TTC549 (cell line): ENCODE data around the gene CAPN15.
"Not testable (repeated sequence)": the region's sequence is repeated elsewhere in the genome, so short reads cannot be mapped to it uniquely, and the experiment has no call there.

Experiments used
- FAIRE-seq: peaks from 2 replicates; lab custom pipeline; 2012; peaks lifted over from hg19 to GRCh38; lab: Jason Lieb, UNC

The CAPN15 gene

DNA sequence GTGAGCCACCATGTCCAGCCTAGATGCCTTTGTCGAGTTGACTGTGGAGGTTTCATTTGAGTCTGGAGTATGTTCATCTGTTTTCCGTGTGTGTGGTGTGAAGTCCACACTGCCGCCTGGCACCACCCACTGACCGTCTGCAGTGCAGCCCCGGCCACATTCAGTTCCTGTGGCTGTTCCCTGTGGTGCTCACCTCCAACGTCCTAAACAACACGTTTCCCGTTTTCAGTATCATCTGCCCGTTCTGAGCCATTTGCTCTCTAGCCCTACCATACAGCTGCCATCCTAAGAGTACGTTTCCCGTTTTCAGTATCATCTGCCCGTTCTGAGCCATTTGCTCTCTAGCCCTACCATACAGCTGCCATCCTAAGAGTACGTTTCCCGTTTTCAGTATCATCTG is 20.0 kb upstream of the CAPN15 start:
- not testable (repeated sequence) for FAIRE-seq

DNA sequence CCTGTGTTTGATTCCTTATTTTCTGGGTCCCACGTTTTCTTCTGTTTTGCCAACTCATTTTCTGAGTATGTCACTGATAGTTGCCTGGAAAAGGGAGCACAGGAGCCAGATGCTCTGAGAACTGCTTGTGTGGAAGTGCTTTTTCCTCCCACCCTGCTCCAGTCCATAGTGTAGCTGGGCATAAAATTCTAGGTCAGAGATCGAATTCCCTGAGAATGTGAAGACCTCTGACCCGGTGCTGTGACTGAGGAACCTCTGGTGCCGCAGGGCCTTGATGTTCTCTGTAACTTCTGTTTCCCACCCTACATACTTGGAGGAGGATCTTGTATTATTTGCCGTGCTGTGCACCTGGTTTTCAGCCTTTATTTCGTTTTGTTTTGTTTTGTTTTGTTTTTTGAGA is 19.5 kb upstream of the CAPN15 start:
- no peak for FAIRE-seq

DNA sequence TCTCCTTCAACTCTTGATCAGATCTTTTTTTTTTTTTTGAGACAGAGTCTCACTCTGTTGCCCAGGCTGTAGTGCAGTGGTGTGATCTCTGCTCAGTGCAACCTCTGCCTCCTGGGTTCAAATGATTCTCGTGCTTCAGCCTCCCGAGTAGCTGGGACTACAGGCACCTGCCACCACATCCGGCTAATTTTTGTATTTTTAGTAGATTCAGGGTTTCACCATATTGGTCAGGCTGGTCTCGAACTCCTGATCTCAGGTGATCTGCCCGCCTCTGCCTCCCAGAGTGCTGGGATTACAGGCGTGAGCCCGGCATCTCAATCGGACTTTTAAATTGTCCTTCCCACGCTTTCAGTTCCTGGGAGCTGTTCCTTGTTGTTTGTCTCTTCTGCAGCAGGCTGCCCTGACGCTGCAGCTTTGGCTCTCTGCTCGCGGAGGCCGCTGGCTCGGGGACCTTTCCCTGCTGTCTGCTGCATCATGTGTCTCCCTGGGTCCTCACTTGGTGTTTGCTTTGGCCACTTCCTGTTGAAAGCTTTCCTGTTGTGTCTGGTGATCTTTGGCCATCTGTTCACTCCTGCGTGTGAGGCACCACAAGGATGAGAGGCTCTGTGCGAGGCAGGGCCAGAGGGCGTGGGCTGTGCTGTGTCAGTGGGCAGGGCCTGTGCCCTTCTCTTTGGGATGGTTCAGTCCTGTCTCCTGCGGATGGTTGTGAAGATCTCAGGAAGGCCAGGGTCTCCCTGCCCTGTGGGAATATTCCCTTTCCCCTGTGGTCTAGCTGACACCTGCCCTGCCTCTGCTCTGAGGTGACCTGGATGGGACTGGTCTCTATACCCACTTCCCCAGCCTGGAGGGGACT is 18.4 kb upstream of the CAPN15 start:
- FAIRE-seq = no peak

DNA sequence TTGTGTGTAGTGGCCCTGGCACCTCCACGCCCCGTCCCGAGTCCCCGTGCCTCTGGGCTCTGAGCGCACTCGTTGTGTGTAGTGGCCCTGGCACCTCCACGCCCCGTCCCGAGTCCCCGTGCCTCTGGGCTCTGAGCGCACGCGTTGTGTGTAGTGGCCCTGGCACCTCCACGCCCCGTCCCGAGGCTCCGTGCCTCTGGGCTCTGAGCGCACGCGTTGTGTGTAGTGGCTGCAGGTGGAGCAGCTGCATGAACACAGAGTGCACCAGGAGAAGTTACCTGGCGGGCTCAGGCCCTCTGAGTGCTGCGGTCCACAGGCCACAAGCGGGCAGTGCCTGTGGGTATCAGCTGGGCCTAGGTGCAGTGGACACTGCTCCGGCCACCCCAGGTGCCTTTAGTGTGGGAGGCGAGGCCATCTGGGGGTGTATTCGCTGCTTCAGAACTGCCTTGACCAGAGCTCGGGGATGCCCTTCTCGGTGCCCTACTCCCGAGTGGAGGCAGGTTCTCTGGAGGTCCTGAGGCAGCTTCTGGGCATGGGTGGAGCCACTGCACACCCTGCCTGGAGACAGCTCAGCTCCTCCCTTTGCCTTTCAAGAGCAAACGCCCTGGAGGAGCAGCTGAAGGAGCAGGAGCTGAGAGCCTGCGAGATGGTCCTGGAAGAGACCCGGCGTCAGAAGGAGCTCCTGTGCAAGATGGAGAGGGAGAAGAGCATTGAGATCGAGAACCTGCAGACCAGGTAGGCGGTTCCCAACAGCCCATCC is 17.3 kb upstream of the CAPN15 start:
- no peak for FAIRE-seq

DNA sequence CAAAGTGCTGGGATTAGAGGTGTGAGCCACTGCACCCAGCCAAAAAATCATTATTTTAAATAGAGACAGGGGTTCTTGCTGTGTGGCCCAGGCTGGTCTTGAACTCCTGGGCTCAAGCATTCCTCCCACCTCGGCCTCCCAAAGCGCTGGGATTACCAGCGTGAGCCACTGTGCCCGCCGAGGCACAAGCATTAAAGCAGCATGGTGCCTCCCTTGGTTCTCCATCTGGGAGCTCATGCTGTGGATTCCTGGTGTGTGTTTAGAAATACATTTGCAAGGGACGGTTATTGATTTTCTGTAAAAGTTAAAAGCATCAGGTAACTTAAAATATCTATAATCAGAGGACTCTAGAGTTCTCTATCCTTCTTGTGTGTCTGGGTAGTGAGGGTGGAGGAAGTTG is 14.7 kb upstream of the CAPN15 start:
- FAIRE-seq = no peak

DNA sequence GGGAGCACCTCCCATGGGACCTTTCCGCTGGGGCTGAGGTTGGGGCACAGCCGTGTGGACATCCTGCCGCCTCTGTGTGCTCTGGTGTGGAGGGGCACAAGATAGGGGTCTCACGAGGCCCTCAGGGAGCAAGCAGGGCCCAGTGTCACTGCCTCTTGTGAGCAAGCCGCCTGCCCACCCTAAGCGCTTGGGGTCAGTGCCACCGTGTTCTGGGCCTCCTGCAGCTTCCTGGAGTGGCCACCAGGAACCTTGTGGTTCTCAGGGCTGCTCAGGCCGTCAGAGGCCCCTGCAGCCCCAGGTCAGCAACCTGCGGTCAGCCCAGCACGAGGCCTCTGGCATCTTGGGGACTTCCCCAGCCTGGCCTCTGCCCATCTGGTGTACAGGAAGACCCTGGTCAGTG is 13.6 kb upstream of the CAPN15 start:
- FAIRE-seq = no peak

DNA sequence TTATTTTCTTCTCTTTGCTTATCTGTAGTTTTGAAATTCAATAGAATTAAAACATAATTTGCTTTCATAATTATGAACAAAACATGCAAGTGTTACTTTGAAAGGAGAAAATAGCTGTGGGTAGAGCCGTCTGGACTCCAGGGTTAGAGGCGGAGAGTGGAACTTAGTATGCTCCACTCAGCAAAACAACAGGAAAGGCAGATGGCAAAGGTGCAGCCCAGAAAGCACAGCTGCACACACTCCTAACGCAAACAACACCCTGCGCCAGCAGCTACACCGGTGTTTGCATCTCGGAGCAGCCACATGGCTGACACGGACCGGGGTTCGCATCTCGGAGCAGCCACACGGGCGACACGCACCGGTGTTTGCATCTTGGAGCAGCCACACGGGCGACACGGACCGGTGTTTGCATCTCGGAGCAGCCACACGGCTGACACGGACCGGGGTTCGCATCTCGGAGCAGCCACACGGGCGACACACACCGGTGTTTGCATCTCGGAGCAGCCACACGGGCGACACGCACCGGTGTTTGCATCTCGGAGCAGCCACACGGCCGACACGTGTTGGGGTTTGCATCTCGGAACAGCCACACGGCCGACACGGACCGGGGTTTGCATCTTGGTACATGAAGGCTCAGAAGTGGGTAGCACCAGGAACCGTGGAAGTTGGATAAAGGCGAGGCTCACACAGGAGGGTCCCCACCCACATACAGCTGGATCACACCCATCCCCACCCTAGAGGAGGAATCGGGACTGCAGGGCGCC is 12.2 kb upstream of the CAPN15 start:
- FAIRE-seq = no peak

DNA sequence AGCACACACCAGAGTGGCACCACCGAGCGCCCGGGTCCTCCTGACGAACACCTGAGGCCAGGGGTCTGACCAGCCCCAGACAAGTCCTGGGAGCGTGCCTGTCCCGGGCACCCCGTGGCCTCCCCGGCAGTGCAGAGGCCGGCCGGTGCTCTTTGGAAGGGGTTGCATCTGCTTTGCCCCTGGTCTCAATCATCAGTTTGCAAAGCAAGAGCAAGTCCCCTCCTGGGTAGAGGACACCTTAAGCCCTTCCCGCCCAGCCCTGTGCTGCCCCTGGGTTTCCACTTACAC is 11.6 kb upstream of the CAPN15 start:
- no peak for FAIRE-seq

DNA sequence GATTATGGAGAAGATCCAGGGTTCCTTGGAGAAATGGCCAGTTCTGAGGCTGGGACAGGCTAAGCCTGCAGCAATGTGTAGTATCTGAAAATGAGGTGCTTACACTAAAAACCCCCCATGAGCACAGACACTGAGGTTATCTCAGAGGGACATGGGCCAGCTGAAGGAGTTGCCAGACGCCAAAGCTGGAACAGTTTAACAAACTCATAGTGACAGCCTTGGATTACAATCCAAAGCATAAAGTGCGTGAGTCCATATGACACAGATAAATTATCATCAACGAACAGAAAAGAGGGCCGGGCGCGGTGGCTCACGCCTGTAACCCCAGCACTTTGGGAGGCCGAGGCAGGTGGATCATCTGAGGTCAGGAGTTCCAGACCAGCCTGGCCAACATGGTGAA is 11.2 kb upstream of the CAPN15 start:
- no peak for FAIRE-seq

DNA sequence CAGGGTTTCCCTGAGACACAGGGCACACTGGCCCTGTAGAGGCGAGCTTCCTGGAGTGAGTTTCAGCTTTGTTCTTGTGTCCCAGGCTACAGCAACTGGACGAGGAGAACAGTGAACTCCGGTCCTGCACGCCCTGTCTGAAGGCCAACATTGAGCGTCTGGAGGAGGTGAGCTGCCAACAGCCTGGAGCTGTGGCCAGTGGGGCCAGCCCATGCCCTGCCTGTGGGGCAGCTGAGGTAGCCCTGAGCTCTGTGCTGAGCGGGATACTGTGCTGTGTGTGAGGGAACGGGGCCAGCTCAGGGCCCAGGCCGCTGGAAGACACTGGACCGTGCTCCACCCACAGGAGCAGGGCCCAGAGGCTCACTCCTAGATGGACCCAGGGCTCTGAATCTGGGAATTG is 8.7 kb upstream of the CAPN15 start:
- FAIRE-seq = no peak

DNA sequence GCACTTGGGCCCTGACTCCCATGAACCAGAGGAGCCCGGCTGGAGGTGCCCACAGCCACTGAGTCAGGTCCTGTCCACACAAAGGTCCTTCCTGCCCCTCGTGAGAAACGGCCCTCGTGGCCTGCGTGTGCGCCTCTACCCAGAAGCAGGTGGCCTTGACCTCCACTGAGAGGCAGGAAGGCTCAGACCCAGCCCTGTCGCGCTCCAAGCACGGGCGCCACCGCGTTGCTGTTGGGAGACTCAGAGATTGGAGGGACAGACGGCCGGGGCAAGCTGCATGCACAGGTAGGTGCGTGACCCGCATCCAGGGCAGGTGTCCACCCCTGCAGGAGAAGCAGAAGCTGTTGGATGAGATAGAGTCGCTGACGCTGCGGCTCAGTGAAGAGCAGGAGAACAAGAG is 8.1 kb upstream of the CAPN15 start:
- no peak for FAIRE-seq

DNA sequence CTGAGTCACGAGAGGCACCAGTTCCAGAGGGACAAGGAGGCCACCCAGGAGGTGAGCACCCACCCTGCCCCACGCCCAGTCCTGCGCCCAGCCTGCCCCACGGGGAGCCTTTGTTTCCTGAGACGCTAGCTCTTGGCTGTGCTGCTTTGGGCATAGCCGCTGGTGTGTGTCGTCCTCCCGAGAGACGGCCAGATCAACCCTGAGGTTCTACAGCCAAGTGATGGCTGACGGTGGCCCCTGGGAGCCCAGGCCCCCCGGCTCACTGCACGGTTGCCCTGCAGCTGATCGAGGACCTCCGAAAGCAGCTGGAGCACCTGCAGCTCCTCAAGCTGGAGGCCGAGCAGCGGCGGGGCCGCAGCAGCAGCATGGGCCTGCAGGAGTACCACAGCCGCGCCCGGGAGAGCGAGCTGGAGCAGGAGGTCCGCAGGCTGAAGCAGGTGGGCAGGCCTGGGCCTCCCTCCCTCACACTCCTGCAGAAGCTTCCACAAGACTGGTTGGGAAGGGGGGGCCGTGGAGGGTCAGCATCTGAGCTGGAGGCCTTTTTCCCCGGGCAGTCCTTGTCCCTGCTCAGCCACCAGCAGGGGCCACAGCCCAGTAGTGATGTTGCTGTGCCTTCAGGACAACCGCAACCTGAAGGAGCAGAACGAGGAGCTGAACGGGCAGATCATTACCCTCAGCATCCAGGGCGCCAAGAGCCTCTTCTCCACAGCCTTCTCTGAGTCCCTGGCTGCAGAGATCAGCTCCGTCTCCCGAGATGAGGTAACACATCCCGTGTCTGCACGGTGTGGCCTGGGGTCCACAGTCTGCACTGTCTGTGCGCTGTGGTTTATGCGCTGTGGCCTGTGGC is 7.4 kb upstream of the CAPN15 start:
- FAIRE-seq = no peak

DNA sequence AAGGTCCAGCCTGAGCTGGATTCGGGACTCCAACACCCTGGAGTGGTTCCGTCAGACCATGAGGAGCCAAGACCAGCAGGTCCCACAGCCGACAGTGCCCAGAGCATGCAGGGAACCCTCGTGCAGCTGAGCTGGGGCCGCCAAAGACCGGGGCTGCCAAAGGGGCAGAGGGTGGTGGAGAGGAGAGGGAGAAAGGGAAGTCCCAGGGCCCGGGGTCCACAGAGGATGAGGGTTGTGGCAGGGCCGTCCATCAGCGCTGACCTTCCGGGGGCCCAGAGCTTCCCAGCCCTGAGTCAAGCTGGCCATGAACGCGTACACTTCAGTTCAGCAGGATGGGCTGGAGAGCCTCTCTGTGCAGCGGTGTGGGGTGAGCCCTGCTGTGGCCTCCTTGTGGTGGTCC is 6.7 kb upstream of the CAPN15 start:
- no peak for FAIRE-seq

DNA sequence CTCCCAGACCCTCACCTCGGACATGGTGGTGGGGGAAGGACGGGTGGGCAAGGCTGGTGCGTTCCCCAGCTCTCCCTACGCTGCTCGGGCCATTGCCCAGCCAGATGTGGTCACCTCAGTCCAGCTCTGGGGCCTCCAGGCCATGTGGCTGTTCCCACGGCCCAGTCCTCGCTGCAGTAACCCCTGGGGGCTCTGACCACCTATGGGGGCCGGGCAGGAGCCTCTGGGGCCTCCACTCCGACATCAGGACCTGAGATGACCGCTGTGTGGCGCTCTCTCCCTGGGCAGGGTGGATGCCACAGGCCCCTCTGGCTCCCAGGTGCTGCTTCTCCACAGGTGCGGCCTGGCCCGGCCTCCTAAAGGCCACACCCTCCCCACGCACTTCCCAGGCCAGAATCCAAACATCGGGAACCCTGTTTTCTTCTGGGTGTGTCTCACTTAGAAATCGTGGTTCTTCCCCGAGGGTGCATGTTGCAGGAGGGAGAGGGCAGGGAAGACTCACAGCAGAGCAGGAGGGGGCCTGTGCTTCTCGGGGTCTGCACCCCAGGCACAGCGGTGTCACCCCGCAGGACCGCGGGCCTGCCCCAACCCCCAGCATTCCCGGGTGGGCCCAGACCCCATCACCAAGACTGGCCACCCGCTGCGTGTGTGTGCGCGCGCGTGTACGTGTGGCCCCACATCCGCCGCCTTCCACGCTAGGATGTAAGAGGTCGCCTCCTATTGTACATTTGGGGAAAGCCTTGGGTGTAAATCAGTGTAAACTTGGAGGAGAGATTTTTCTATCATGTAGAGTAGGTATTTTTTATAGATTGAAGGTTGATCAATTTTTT is 5.9 kb upstream of the CAPN15 start:
- FAIRE-seq = no peak

DNA sequence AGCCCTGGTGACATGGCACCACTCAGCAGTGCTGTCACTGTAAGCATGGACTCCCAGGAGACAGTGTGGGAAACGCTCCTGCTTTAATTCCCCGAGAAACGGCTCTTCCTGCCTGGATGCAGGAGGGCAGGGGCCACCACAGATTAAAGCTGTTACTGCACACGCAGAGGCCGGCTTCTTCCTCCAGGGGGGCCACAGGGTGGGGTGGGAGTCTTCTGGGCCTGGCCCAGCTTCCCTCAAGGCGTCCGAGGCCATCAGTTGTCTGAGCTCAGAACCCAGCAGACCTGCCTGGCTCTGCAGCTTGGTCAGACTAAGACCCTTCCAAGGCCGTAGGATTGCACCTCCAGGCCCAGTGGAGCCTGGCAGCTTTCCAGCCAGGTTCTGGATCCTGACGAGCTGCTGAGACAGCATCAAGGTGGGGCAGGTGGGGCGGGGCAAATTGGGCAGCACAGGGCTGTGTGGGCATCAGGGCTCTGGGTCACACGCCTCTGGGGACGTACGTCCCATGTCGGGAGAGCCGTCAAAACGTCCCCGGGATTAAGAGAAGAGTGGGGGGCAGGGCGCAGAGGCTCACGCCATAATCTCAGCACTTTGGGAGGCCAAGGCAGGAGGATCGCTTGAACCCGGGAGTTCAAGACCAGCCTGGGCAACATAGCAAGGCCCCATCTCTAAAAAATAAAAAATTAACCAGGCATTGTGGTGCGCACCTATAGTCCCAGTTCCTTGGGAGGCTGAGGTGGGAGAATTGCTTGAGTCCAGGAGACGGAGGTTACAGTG is 5.0 kb upstream of the CAPN15 start:
- no peak for FAIRE-seq

DNA sequence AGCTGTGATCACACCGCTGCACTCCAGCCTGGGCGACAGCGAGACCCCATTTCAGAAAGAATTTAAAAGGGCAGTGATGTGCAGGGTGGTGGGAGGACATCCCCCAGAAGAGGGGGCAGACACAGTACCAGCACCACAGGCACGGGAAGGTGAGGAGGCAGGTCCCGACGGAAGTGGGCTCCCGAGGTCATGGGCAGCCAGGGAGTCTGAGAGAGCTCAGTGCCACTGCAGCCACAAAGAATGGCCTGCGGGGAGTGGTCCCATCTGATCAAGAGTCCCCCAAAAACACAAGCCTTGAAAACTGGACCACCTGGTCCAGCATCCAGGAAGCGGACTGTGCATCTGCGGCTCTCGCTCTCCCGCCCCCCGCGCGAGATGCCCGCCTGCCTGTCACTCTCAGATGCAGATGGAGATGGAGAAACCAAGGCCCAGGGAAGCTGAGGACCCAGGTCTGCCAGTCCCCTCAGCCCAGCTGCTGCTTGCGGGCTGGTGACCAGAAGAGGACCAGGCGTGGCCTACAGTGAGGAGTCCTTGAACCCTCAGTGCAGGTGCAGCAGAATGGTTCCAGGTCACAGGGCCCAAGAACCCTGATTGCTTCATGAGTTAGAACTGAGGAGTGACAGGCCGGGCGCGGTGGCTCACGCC is 4.3 kb upstream of the CAPN15 start:
- no peak for FAIRE-seq

DNA sequence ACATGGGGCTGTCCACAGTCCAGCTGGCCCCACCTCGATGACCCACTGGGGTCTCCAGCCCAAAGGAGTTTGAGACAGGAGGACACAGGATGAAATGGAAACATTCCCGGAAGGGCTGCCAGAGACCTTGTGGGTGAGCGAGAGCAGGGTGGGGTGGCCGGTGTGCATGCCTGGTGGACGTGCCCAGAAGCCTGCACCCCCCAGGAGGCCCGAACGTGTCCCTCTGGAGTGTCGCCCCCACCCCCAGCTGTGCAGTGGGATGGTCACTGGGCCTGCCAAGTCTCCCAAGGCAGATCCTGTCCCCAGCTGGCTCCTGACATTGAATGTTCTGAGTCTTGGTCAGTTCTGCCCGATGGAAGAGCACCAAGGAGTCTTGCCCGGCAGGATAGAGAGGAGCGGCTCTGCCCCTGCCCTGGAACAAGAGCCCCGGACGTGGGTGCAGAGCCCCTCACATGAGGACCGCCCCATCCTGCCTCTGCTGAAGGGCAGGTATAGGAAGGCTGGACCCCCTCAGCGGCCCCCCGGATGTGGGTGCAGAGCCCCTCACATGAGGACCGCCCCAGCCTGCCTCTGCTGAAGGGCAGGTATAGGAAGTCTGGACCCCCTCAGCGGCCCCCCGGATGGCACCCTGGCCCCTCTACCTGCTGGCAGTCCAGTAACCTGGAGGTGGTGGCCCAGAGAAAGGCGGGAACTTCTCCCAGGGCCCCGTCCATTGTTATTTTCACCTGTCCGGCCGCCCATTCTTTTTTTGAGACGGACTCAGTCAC is 3.1 kb upstream of the CAPN15 start:
- FAIRE-seq = no peak

DNA sequence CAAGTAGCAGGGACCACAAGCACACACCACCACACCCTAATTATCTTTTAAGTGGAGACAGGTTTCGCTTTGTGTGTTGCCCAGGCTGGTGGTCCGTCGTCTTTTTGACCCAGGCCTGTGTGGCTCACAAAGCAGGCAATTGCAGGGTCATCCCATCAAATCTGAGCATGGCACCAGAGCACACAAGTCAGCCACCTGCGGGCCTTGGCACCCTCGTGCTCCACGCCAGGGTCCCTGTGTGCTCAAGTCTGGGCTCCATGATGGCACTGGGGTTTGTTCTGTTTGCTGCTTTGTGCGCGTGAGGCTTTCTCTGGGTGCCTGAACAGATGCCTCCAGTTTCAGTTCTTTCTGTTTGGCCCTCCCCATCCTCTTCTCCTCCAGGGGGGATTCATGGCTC is 2.4 kb upstream of the CAPN15 start:
- FAIRE-seq = no peak

DNA sequence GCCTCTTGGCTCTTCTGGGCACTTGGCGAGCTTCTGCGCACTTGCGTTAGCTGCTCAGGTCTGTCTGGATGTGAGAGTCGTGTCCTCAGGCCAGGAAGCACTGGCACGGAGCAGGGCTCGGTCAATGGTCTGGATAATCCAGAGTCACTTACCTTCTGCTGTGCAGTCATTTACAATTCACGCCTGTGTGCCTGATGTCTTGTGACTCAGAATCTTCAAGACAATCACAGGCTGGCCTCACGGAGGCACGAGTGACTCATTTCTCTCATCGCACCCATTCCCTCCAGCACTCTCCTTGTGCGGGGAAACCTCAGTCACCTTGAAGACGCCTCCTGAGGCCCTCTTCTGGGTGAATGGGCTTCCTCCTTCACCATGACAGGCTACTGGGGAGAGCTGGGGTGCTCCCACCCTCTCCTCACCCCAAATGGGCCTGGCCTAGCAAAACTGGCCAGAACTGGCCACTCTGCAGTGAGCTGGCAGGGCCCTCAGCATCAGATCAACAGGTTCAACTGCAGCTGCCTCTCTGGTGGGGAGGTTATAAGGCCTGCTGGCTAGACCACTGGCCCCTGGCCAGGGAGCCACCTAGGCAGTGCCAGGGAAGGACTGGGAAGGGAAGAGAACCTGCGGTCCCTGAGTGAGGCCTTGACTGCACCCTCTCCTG is 1.9 kb upstream of the CAPN15 start:
- FAIRE-seq = no peak
